Heart left ventricle (tissue), 16 donors: ENCODE results near the gene ANXA2. TPM values are rescaled to one million over a fixed set of nuclear protein-coding genes. Genes with fewer than 3 reads are reported as not detected.

Experiments
- ATAC-seq, 4 donors: fragments of 200-7000 bp; cut with Tn5 transposase; one replicate each; pipeline ENCODE4 v1.9.1; 2020 to 2022; ENCODE audit warnings: moderate library complexity in 4 of 4, mild to moderate bottlenecking in 3 of 4, moderate number of reproducible peaks in 1 of 4
- DNase-seq, 5 donors: peaks; one replicate each; pipeline ENCODE4 v3.0.0-alpha.2; 2020
- H3K27ac ChIP-seq, 12 donors: fragments of 200-600 bp; sonication (generic) in 4 of 12; one replicate each; pipeline versions ENCODE4 v1.5.0 to v1.8.0; 2016 to 2022; ENCODE audit warnings: mild to moderate bottlenecking in 2 of 12
- H3K27me3 ChIP-seq, 9 donors: fragments of 200-600 bp; sonication (generic) in 2 of 9; one replicate each; pipeline versions ENCODE4 v1.5.1 to v1.8.0; 2016 to 2022; ENCODE audit warnings: mild to moderate bottlenecking in 3 of 9
- H3K36me3 ChIP-seq, 9 donors: fragments of 200-600 bp; sonication (generic) in 2 of 9; one replicate each; pipeline versions ENCODE4 v1.5.0 to v1.8.0; 2018 to 2022; ENCODE audit warnings: mild to moderate bottlenecking in 2 of 9
- H3K4me1 ChIP-seq, 12 donors: fragments of 200-600 bp; sonication (generic) in 4 of 12; one replicate each; pipeline versions ENCODE4 v1.5.0 to v1.8.0; 2016 to 2022; ENCODE audit warnings: mild to moderate bottlenecking in 3 of 12
- H3K4me3 ChIP-seq, 12 donors: fragments of 200-600 bp; sonication (generic) in 4 of 12; one replicate each; pipeline versions ENCODE4 v1.5.0 to v1.8.0; 2017 to 2022; ENCODE audit warnings: mild to moderate bottlenecking in 9 of 12, moderate library complexity in 4 of 12
- H3K9me3 ChIP-seq, 12 donors: fragments of 200-600 bp; sonication (generic) in 4 of 12; one replicate each; pipeline versions ENCODE4 v1.5.0 to v1.8.0; 2016 to 2022; ENCODE audit warnings: mild to moderate bottlenecking in 1 of 12
- CTCF ChIP-seq, 12 donors: fragments of 200-600 bp; sonication (generic) in 4 of 12; IDR thresholded peaks; one replicate each; pipeline versions ENCODE4 v1.5.0 to v1.8.0; 2018 to 2022; ENCODE audit warnings: antibody characterized with exemption in 12 of 12, mild to moderate bottlenecking in 5 of 12
- POLR2A ChIP-seq, 2 donors: fragments of 450-650 bp; IDR thresholded peaks; one replicate each; pipeline ENCODE4 v1.6.1; 2017; ENCODE audit warnings: antibody characterized with exemption in 2 of 2, mild to moderate bottlenecking in 2 of 2, moderate library complexity in 2 of 2
- WGBS, 4 donors: extraction: QIAGEN DNeasy Blood & Tissue Kit in 2 of 4; methylation state at CpG; one replicate each; pipeline versions ENCODE4 v1.1.5 to v1.1.7; 2013 to 2018; 5-methylcytosine and 5-hydroxymethylcytosine counted together
- intact Hi-C, 10 donors: fragments of 100-400 bp; cut with DNase I; formaldehyde crosslinking; loops; one replicate each; pipeline versions ENCODE4 v1.11.1 to v1.14.2; 2022
- polyA plus RNA-seq, 2 donors: library from polyadenylated mRNA; stranded (reverse); fragments of 200-250 nt; gene quantifications; one replicate each; pipeline ENCODE4 v1.2.3, GENCODE V29; 2013
- total RNA-seq, 9 donors: library from RNA; depleted of rRNA in 2 of 9; stranded (reverse); fragments of >200 nt in 2 of 9; fragmentation: NEBNext Ultra II Directional in 3 of 9; extraction: Animal tissue kit (Norgen Biotek cat#: 25700) in 3 of 9; gene quantifications; one replicate each; pipeline versions ENCODE4 v1.1.0 to v1.2.4, GENCODE V29; 2016 to 2023
- donor health status: ischemic (EF 13 %, LVEDD 7.1; RV severe dilation, severe dysfunction).
- donor health status: healthy with polysubstance abuse.
- donor health status: DM: no; HTN: yes; CAD: no.
- donor health status: DM: no; HTN: no; CAD: no.
- donor health status: ischemic (EF 25% LVEDD 6.9; RV normal size, moderate dysfunction).
- donor health status: ischemic (EF 25% LVEDD 5.7; RV mildly dilated, moderate dysfunction).
- donor health status: healthy.
- donor health status: DM: yes; HTN: yes; CAD: no.
- donor health status: ischemic (EF 35%, LVEDD 5.7; RV mildly dilated, moderate dysfunction).
- donor health status: nonischemic (EF 11% LVEDD 7.7; RV severe dilation, severe dysfunction).
- donor health status: DM: yes; HTN: yes; CAD: no.
- donor health status: PGD.
- donor health status: ischemic (EF 29% LVEDD 5.4; RV normal size, mild dysfunction).
- donor health status: nonischemic (EF 23%, LVEDD 6.1; RV moderate dilation, normal function).

ANXA2 gene
- total and polyA plus RNA-seq, 11 donors, result 106 to 547 (median 207) TPM

- no peak for DNase-seq
- TF ChIP-seq CTCF (IDR thresholded peaks at IDR 0.05) (no peak), POLR2A (IDR thresholded peaks at IDR 0.05) (no peak)
- Histone ChIP-seq H3K9me3 (no peaks in the 10 kb centered on the region), H3K27ac (no peak overlapping the region), H3K27me3 (peaks cover 0 to 3% (median 0%) of the 10 kb centered on the region in 9 donors), H3K4me3 (no peak overlapping the region), H3K36me3 (no peaks in the 10 kb centered on the region), H3K4me1 (no peaks in the 10 kb centered on the region)
- 35 to 64% (median 56%) methylated on average over 4 of the region's 4 CpGs for WGBS, 4 donors
- no peak for ATAC-seq
- intact Hi-C loops, result no loop called here
Measured at GRCh38 chr15:60315878-60316277, 81.9 kb downstream of the ANXA2 start.

- Histone ChIP-seq H3K4me1 (no peaks in the 10 kb centered on the region), H3K27ac (no peak overlapping the region), H3K36me3 (no peaks in the 10 kb centered on the region), H3K9me3 (no peaks in the 10 kb centered on the region), H3K4me3 (no peak overlapping the region), H3K27me3 (peaks cover 0 to 18% (median 0%) of the 10 kb centered on the region in 9 donors)
- DNase-seq (no peak), ATAC-seq (no peak)
- TF ChIP-seq CTCF (IDR thresholded peaks at IDR 0.05) (no peak), POLR2A (IDR thresholded peaks at IDR 0.05) (no peak)
- 79 to 86% (median 83%) methylated on average over 4 of the region's 4 CpGs for WGBS, 4 donors
- intact Hi-C loops, result no loop called here
Measured at GRCh38 chr15:60313906-60314305, 83.9 kb downstream of the ANXA2 start.

- no peak overlapping the region for H3K27ac ChIP-seq
- no peaks in the 10 kb centered on the region for H3K4me1 ChIP-seq
- H3K9me3 ChIP-seq, result no peaks in the 10 kb centered on the region
- H3K4me3 ChIP-seq, result no peak overlapping the region
- H3K36me3 ChIP-seq, result no peaks in the 10 kb centered on the region
- intact Hi-C loops, result no loop called here
- no peak for TF ChIP-seq POLR2A (IDR thresholded peaks at IDR 0.05)
- TF ChIP-seq CTCF (IDR thresholded peaks at IDR 0.05), result no peak
- ATAC-seq (no peak), DNase-seq (no peak)
- peaks cover 0 to 32% (median 0%) of the 10 kb centered on the region in 9 donors for H3K27me3 ChIP-seq
- 62 to 64% (median 64%) methylated on average over 3 of the region's 3 CpGs for WGBS, 4 donors
Measured at GRCh38 chr15:60307034-60307433, 90.8 kb downstream of the ANXA2 start.

GRCh38 chr15:60301024-60301423 is 96.8 kb downstream of the ANXA2 start:
- ATAC-seq (no peak), DNase-seq (no peak)
- no peaks in the 10 kb centered on the region for H3K9me3 ChIP-seq
- H3K27ac ChIP-seq, result no peak overlapping the region
- intact Hi-C loops, result no loop called here
- 78 to 83% (median 82%) methylated on average over 1 of the region's 1 CpG for WGBS, 4 donors
- peaks cover 0 to 4% (median 0%) of the 10 kb centered on the region in 12 donors for H3K4me1 ChIP-seq
- H3K4me3 ChIP-seq, result no peak overlapping the region
- H3K36me3 ChIP-seq, result no peaks in the 10 kb centered on the region
- TF ChIP-seq POLR2A (IDR thresholded peaks at IDR 0.05) (no peak), CTCF (IDR thresholded peaks at IDR 0.05) (no peak)
- H3K27me3 ChIP-seq, result peaks cover 0 to 6% (median 0%) of the 10 kb centered on the region in 9 donors
